Myocyte (in vitro differentiated cells): ENCODE data around the gene ZFAND2B. TPM values are rescaled to one million over a fixed set of nuclear protein-coding genes. Genes with fewer than 3 reads are reported as not detected.
A peak's percentile ranks its signal among the peaks of the same experiment; 100 is the strongest.
"Not testable (repeated sequence)": the region's sequence is repeated elsewhere in the genome, so short reads cannot be mapped to it uniquely, and the experiment has no call there.

Source experiments
- DNase-seq: peaks from one replicate; pipeline ENCODE4 v3.0.0-alpha.2; 2012; ENCODE audit warnings: low read depth
- total RNA-seq: library from RNA; depleted of rRNA; stranded (reverse); fragments of >200 nt; gene quantifications from 2 replicates; pipeline ENCODE4 v1.2.3, GENCODE V29; 2014

ZFAND2B gene
- total RNA-seq, 1 donor from 2014 or later, result 43.0 TPM

DNA sequence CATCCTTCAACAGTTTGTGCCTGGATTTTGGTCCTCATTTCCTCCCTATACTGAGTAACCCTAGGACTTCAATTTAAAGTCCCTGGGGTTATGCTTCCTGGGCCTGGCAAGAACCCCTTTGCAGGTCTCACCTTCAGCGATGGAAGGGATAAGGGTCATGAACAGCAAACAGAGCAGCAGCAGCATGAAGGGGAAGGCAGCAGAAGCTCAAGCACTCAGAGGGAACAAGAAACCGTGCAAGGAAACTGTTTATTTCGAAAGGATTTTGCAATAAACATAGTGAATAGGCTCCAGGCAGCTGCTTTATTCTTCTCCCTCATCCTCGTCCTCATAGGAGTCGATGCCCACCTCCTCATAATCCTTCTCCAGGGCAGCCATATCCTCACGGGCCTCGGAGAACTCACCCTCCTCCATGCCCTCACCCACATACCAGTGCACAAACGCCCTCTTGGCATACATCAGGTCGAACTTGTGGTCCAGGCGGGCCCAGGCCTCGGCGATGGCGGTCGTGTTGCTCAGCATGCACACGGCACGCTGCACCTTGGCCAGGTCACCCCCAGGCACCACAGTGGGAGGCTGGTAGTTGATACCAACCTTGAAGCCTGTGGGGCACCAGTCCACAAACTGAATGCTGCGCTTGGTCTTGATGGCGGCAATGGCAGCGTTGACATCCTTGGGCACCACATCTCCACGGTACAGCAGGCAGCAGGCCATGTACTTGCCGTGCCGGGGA, 43.6 kb downstream of the ZFAND2B start:
- no peak for DNase-seq

DNA sequence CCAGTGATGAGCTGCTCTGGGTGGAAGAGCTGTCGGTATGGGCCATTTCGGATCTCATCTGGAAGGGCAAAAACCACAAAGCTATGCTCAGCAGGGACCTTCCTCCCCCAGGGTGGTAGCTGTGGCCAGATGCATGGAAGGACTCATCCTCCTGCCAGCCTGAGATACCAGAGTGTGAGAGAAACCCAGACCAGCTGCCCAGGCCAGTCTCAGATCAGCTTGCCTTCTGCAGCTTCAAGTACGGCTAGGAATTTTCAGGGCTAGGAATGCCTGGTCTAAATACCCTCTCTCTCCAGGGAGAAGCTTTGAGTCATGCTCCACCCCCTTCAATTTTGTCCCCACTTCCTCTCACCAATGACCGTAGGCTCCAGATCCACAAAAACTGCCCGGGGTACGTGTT, 45.1 kb downstream of the ZFAND2B start:
- peak; percentile 97 for DNase-seq

DNA sequence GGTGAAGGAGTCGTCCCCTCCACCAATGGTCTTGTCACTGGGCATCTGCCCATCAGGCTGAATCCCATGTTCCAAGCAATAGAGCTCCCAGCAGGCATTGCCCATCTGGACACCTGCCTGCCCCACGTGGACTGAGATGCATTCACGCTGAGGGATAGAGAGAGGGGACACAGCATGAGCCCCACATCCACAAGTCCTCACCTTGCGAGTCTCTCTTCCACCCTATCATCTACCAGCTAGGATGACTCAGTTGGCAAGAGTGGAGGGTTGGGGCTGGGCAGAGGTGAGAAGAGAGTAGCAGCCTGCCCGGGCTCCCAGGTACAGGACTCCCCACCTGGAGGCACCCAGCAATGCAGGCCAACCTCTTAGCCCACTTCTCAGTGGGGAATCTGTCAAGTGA, 45.5 kb downstream of the ZFAND2B start:
- DNase-seq, result no peak

- no peak for DNase-seq
These were observed 46.0 kb downstream of the ZFAND2B start for GRCh38 chr2:219252570-219252899.

DNA sequence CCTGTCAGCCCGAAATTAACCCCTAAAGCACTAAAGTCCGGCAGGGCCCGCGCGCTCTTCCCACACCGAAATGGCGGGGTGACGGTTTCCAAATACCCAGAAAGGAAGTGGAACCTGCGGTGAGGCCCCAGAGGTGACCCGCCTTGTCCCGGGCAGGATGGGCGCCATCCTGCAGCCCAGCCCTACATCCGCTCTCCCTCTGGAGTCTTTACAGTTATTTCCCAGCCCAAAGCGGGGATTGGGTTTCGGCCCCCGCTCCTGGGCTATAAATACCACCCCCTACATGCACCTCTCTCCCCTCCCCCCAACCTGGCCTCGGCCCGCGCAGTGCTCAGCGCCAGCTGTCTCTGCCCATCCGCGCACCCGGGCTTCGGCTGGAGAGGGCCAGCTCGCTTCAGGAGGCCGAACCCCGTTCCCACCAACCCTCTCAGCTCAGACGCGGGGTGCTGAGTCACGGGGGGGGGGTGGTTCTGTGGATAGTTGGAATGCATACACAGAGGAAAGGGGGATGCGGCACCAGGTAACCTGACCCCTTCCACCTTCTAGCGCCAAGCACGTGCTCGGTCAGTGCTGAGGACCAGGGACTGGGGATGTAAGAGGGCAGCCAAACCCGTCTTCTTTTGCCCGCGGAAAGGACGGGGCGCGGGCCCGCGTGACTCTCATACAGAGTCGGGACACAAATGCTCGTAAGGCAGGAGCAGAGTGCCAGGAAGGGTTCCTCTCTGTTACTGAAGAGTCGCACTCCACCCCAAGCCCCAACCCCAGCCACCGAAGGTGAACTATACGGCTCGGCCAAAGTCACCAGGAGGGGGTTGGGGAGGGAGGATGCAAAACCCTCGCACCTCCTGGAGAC, 46.5 kb downstream of the ZFAND2B start, which contains the start of gene TUBA4B:
TUBA4B (plus strand) TSS at position 344 of the 853 bp plus-strand sequence; CDS start at position 509, 165 bp downstream.
- peak; percentile 90 for DNase-seq

DNA sequence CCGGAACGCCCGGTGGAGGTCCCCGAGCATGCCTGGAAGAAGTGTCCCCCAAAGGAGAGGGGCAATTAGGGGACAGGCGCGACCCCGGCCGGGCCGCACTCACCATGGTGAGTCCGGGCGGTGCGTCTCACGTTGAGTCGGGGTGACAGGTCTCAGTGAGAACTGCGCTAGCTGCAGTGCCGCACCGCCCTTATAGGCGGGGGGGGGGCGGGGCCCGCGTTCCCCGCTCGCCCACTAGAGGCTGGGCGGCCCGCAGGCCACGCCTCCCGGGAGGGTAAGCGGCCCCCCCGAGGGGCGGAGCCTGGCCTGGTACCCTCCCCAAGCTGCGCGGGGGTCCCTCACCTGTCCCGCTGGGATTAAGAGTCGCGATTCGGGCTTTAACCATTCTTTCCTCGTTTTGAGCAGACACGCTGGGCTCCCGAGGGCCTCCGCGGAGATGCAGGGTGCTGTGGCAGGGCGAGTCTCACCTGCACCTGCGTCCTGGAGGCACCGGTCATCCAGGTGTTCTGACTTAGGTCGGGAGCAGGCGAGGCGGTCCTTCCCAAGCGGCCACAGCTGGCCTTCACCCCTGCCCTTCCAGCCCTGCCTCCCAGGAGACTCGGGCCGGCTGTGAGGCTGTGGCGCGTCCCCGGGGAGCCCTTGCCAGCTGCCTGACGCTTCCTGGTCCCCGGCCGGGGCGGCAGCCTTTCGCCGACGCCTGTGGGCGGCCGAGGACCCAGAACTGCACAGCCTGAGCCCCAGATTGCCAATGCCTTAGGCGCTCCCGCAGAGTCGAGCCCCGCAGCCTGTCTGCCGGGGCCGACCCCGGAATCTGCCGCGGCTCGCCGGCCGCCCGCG, 47.4 kb downstream of the ZFAND2B start, which contains the start of gene TUBA4A:
TUBA4A (minus strand) TSS at position 166 of the 837 bp plus-strand sequence; CDS start at position 106, 60 bp downstream.
- DNase-seq, result peak; percentile 81

GRCh38 chr2:219254590-219255201, 48.1 kb downstream of the ZFAND2B start:
- no peak for DNase-seq

DNA sequence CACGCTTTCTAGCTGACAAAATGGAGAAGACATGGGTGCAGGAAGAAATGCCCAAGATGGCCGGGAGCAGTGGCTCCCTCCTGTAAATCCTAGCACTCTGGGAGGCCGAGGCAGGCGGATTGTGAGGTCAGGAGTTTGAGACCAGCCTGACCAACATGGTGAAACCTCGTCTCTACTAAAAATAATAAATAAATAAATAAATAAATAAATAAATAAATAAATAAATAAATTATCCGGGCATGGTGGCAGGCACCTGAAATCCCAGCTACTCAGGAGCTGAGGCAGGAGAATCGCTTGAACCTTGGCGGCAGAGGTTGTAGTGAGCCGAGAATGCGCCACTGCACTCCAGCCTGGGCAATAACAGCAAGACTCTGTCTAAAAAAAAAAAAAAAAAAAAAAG, 52.4 kb downstream of the ZFAND2B start:
- DNase-seq, result not testable (repeated sequence)

Other genes starting within 250 kb of the ZFAND2B start
- 0.45 and 0.47 TPM in 2 replicates for gene CDK5R2, start 247.1 kb upstream of the ZFAND2B start, total RNA-seq
- gene FEV, start 221.6 kb upstream of the ZFAND2B start, total RNA-seq, result not detected in 2 replicates
- gene CRYBA2, start 213.4 kb upstream of the ZFAND2B start, total RNA-seq, result not detected in 2 replicates
- 0.05 TPM in 1 of 2 replicates, not detected in the other for gene CFAP65, start 165.3 kb upstream of the ZFAND2B start, total RNA-seq
- gene IHH, start 145.9 kb upstream of the ZFAND2B start, total RNA-seq, result not detected in 2 replicates
- gene NHEJ1, start 46.0 kb upstream of the ZFAND2B start, total RNA-seq, result 13.6 and 14.3 TPM in 2 replicates
- gene SLC23A3, start 36.8 kb upstream of the ZFAND2B start, total RNA-seq, result 0.26 TPM in 1 of 2 replicates, not detected in the other
- 28.9 and 35.2 TPM in 2 replicates for gene CNPPD1, start 29.9 kb upstream of the ZFAND2B start, total RNA-seq
- gene RETREG2, start 28.5 kb upstream of the ZFAND2B start, total RNA-seq, result 68.9 and 76.6 TPM in 2 replicates
- 29.7 and 46.2 TPM in 2 replicates for gene ABCB6, start 12.2 kb downstream of the ZFAND2B start, total RNA-seq
- gene ATG9A, start 22.9 kb downstream of the ZFAND2B start, total RNA-seq, result 97.6 and 108 TPM in 2 replicates
- 27.9 and 36.4 TPM in 2 replicates for gene ANKZF1, start 23.0 kb downstream of the ZFAND2B start, total RNA-seq
- 3.5 and 4.6 TPM in 2 replicates for gene GLB1L, start 38.7 kb downstream of the ZFAND2B start, total RNA-seq
- 18.3 and 19.4 TPM in 2 replicates for gene STK16, start 38.7 kb downstream of the ZFAND2B start, total RNA-seq
- 0.11 TPM in 1 of 2 replicates, not detected in the other for gene TUBA4B, start 46.5 kb downstream of the ZFAND2B start, total RNA-seq
- gene TUBA4A, start 47.1 kb downstream of the ZFAND2B start, total RNA-seq, result 120 and 128 TPM in 2 replicates
- gene DNAJB2, start 72.6 kb downstream of the ZFAND2B start, total RNA-seq, result 40.1 and 80.0 TPM in 2 replicates
- gene PTPRN, start 102.6 kb downstream of the ZFAND2B start, total RNA-seq, result 0.24 and 0.68 TPM in 2 replicates
- not detected in 2 replicates for gene RESP18, start 126.0 kb downstream of the ZFAND2B start, total RNA-seq
- gene DNPEP, start 181.1 kb downstream of the ZFAND2B start, total RNA-seq, result 61.4 and 65.3 TPM in 2 replicates
- gene DES, start 211.6 kb downstream of the ZFAND2B start, total RNA-seq, result 10,265 and 13,585 TPM in 2 replicates
- gene SPEG, start 228.1 kb downstream of the ZFAND2B start, total RNA-seq, result 78.0 and 79.8 TPM in 2 replicates